Measurements from ENCODE around the gene TAX1BP1. TPM values are rescaled to one million over a fixed set of nuclear protein-coding genes. Genes with fewer than 3 reads are reported as not detected.

Gene TAX1BP1
- total and polyA plus RNA-seq, 2 of the 13 experiments (the other 11 are each of a cell fraction or from before 2014, with no cell fraction given), result 95.2 to 98.9 TPM

GRCh38 chr7:27740449-27741086, 606 bp downstream of the TAX1BP1 start (continued):
- TF ChIP-seq E2F2 (CRISPR knock-in tag; IDR thresholded peaks at IDR 0.05; ENCODE audit: borderline replicate concordance), result no peak
- TF ChIP-seq PRDM4 (CRISPR knock-in tag; IDR thresholded peaks at IDR 0.05; ENCODE audit: borderline replicate concordance), result no peak
- no peak for TF ChIP-seq ZNF354B (CRISPR knock-in tag; IDR thresholded peaks at IDR 0.05)
- TF ChIP-seq SMAD1 (CRISPR knock-in tag; IDR thresholded peaks at IDR 0.05; ENCODE audit: borderline replicate concordance, low read depth), result no peak
- no peak; the same call in 1 of the 2 replicates for TF ChIP-seq TAF1 (CRISPR knock-in tag; IDR thresholded peaks at IDR 0.05)
- 0 out of 2 replicates have a peak, but pooled peaks have one; percentile 16 for TF ChIP-seq BCL6 (CRISPR knock-in tag; IDR thresholded peaks at IDR 0.05)
- 0 out of 2 replicates have a peak, but pooled peaks have one; percentile 48 for TF ChIP-seq SNAPC4 (CRISPR knock-in tag; IDR thresholded peaks at IDR 0.05)
- TF ChIP-seq U2AF1 (optimal IDR thresholded peaks at IDR 0.05; ENCODE audit: low read depth, low read length), result no peak
- peak; percentile 77 for TF ChIP-seq ZFX (CRISPR knock-in tag; IDR thresholded peaks at IDR 0.05; ENCODE audit: low read depth)
- TF ChIP-seq SP2 (CRISPR knock-in tag; IDR thresholded peaks at IDR 0.05), result no peak; the same call in 1 of the 2 replicates
- TF ChIP-seq ZNF7 (CRISPR knock-in tag; IDR thresholded peaks at IDR 0.05), result peak; percentile 71
- TF ChIP-seq RBFOX2 (IDR thresholded peaks at IDR 0.05; ENCODE audit: low read depth, low read length), result peak; percentile 45
- TF ChIP-seq HNRNPL (IDR thresholded peaks at IDR 0.05; ENCODE audit: low read depth, low read length), result 0 out of 2 replicates have a peak, but pooled peaks have one; percentile 8
- TF ChIP-seq TCF7L2 (IDR thresholded peaks at IDR 0.05; ENCODE audit: low read depth, low read length), result no peak
- no peak for TF ChIP-seq GPBP1L1 (CRISPR knock-in tag; IDR thresholded peaks at IDR 0.05)
- peak; percentile 29; the same call in 1 of the 2 replicates for TF ChIP-seq GABPA (IDR thresholded peaks at IDR 0.05; ENCODE audit: low read depth, low read length)
- no peak; the same call in 1 of the 2 replicates for TF ChIP-seq GABPA (CRISPR knock-in tag; IDR thresholded peaks at IDR 0.05; ENCODE audit: low read depth)
- peak; percentile 43 for TF ChIP-seq ZFY (CRISPR knock-in tag; IDR thresholded peaks at IDR 0.05)
- no peak for TF ChIP-seq LCORL (IDR thresholded peaks at IDR 0.05)
- TF ChIP-seq LCORL (CRISPR knock-in tag; IDR thresholded peaks at IDR 0.05), result peak; percentile 64
- TF ChIP-seq ZNF383 (CRISPR knock-in tag; IDR thresholded peaks at IDR 0.05; ENCODE audit: borderline replicate concordance), result 0 out of 2 replicates have a peak, but pooled peaks have one; percentile 32
